Left cardiac atrium (tissue), 4 donors: ENCODE data around the gene WWC2. TPM values are rescaled to one million over a fixed set of nuclear protein-coding genes. Genes with fewer than 3 reads are reported as not detected.
"Not testable (repeated sequence)": the region's sequence is repeated elsewhere in the genome, so short reads cannot be mapped to it uniquely, and the experiment has no call there.

Experiments
- ATAC-seq, 2 donors: fragments of 200-7000 bp; cut with Tn5 transposase; one replicate each; pipeline ENCODE4 v1.9.1; 2020; ENCODE audit warnings: mild to moderate bottlenecking in 2 of 2, moderate library complexity in 2 of 2
- DNase-seq: peaks from one replicate; pipeline ENCODE4 v3.0.0-alpha.2; 2020
- intact Hi-C, 2 donors: fragments of 100-400 bp; cut with DNase I; formaldehyde crosslinking; loops; one replicate each; pipeline versions ENCODE4 v1.14.1 to v1.15.1; 2022 to 2023
- total RNA-seq, 2 donors: library from RNA; stranded (reverse); fragmentation: NEBNext Ultra II Directional; extraction: Animal tissue kit (Norgen Biotek cat#: 25700); gene quantifications; one replicate each; pipeline ENCODE4 v1.2.1, GENCODE V29; 2021
- donor health status: DM: no; HTN: yes; CAD: no.
- donor health status: DM: no; HTN: yes; CAD: no; lungs with severe emphysema.
- donor health status: DM: yes; HTN: yes; CAD: no.
- donor health status: Dilated cardiomyopathy.

WWC2 gene
- total RNA-seq, 2 donors from 2014 or later, result 31.5 to 32.3 TPM

GRCh38 chr4:183300070-183300469 is 201.0 kb downstream of the WWC2 start:
- intact Hi-C loops, result no loop called here
- DNase-seq (no peak), ATAC-seq (no peak)

GRCh38 chr4:183300655-183301054 is 201.6 kb downstream of the WWC2 start:
- DNase-seq, result no peak
- no peak for ATAC-seq
- intact Hi-C loops, result no loop called here

- DNase-seq (no peak), ATAC-seq (no peak)
- intact Hi-C loops, result no loop called here
Measured at GRCh38 chr4:183303301-183303700, 204.2 kb downstream of the WWC2 start.

GRCh38 chr4:183304067-183304466 is 205.0 kb downstream of the WWC2 start:
- ATAC-seq, result no peak
- intact Hi-C loops, result no loop called here

GRCh38 chr4:183304538-183304937 is 205.5 kb downstream of the WWC2 start:
- ATAC-seq (no peak), DNase-seq (no peak)
- intact Hi-C loops, result no loop called here

More at GRCh38 chr4:183304067-183304466, 205.0 kb downstream of the WWC2 start:
- DNase-seq, result no peak

GRCh38 chr4:183306811-183307210 is 207.8 kb downstream of the WWC2 start:
- intact Hi-C loops, result no loop called here
- DNase-seq (no peak), ATAC-seq (no peak)

- ATAC-seq (no peak), DNase-seq (no peak)
- intact Hi-C loops, result no loop called here
Measured at GRCh38 chr4:183312841-183313240, 213.8 kb downstream of the WWC2 start.

- ATAC-seq, result no peak
- no peak for DNase-seq
- intact Hi-C loops, result no loop called here
Measured at GRCh38 chr4:183314336-183314735, 215.3 kb downstream of the WWC2 start.

- intact Hi-C loops, result no loop called here
- DNase-seq (no peak), ATAC-seq (no peak)
Measured at GRCh38 chr4:183314806-183315205, 215.7 kb downstream of the WWC2 start.

GRCh38 chr4:183318656-183319055 is 219.6 kb downstream of the WWC2 start:
- ATAC-seq, result no peak
- DNase-seq, result no peak
- intact Hi-C loops, result no loop called here

- intact Hi-C loops, result no loop called here
- no peak for ATAC-seq
- no peak for DNase-seq
Measured at GRCh38 chr4:183320211-183321059, 221.4 kb downstream of the WWC2 start, which contains the start of gene CLDN22. Gene CLDN22, minus strand, starts transcription at chr4:183320276. Its CDS starts 58 bp downstream, at chr4:183320218.

- no peak for ATAC-seq
- DNase-seq, result no peak
- intact Hi-C loops, result no loop called here
Measured at GRCh38 chr4:183321079-183321478, 222.0 kb downstream of the WWC2 start.

GRCh38 chr4:183321516-183321915 is 222.5 kb downstream of the WWC2 start:
- no peak for ATAC-seq
- intact Hi-C loops, result no loop called here
- DNase-seq, result no peak

GRCh38 chr4:183322326-183322725 is 223.3 kb downstream of the WWC2 start, which contains the start of gene CLDN24:
Gene CLDN24, minus strand, starts transcription at chr4:183322426. Its CDS starts 0 bp downstream, at chr4:183322426.
- intact Hi-C loops, result no loop called here
- ATAC-seq, result no peak
- no peak for DNase-seq

- intact Hi-C loops, result no loop called here
- ATAC-seq, result no peak
- DNase-seq, result no peak
Measured at GRCh38 chr4:183323295-183323694, 224.2 kb downstream of the WWC2 start.

- intact Hi-C loops, DNase-seq, ATAC-seq: not testable (repeated sequence)
Measured at GRCh38 chr4:183324056-183324455, 225.0 kb downstream of the WWC2 start.

- ATAC-seq (no peak), DNase-seq (no peak)
- intact Hi-C loops, result no loop called here
Measured at GRCh38 chr4:183324619-183325018, 225.6 kb downstream of the WWC2 start.

GRCh38 chr4:183326387-183326786 is 227.3 kb downstream of the WWC2 start:
- intact Hi-C loops, DNase-seq, ATAC-seq: not testable (repeated sequence)

GRCh38 chr4:183326853-183327252 is 227.8 kb downstream of the WWC2 start:
- no peak for ATAC-seq
- DNase-seq, result no peak
- intact Hi-C loops, result no loop called here

- intact Hi-C loops, result no loop called here
- no peak for ATAC-seq
- no peak for DNase-seq
Measured at GRCh38 chr4:183327827-183328226, 228.8 kb downstream of the WWC2 start.

- DNase-seq, result no peak
- peak in 1 of 2 donors; percentile 54 for ATAC-seq
- intact Hi-C loops, result no loop called here
Measured at GRCh38 chr4:183328832-183329231, 229.8 kb downstream of the WWC2 start.
